Skeletal muscle tissue (tissue), 4 donors: ENCODE measurements around the gene RALB. TPM values are rescaled to one million over a fixed set of nuclear protein-coding genes. Genes with fewer than 3 reads are reported as not detected.

Experiments
- H3K27ac ChIP-seq: one replicate; pipeline ENCODE4 v1.7.0; 2013; ENCODE audit warnings: mild to moderate bottlenecking, low read depth, low read length, inconsistent platforms
- H3K27me3 ChIP-seq, 3 donors: one replicate each; pipeline ENCODE4 v1.7.0; 2013; ENCODE audit warnings: low read length in 3 of 3; ENCODE audit not compliant: control insufficient read depth in 3 of 3, insufficient read depth in 3 of 3
- H3K36me3 ChIP-seq, 3 donors: one replicate each; pipeline ENCODE4 v1.7.0; 2013; ENCODE audit warnings: low read length in 3 of 3; ENCODE audit not compliant: control insufficient read depth in 3 of 3, insufficient read depth in 3 of 3
- H3K4me1 ChIP-seq, 3 donors: one replicate each; pipeline ENCODE4 v1.7.0; 2013; ENCODE audit warnings: low read length in 3 of 3, mild to moderate bottlenecking in 3 of 3; ENCODE audit not compliant: control insufficient read depth in 3 of 3, insufficient read depth in 3 of 3
- H3K4me3 ChIP-seq, 3 donors: one replicate each; pipeline ENCODE4 v1.7.0; 2013; ENCODE audit warnings: low read length in 3 of 3
- H3K9ac ChIP-seq, 3 donors: one replicate each; pipeline ENCODE4 v1.7.0; 2013; ENCODE audit warnings: low read length in 3 of 3, mild to moderate bottlenecking in 3 of 3, moderate library complexity in 2 of 3, low read depth in 1 of 3
- H3K9me3 ChIP-seq, 3 donors: one replicate each; pipeline ENCODE4 v1.7.0; 2013; ENCODE audit warnings: low read length in 3 of 3; ENCODE audit not compliant: control insufficient read depth in 3 of 3
- total RNA-seq: library from RNA; depleted of rRNA; stranded (reverse); fragments of >200 nt; gene quantifications from one replicate; pipeline ENCODE4 v1.2.3, GENCODE V29; 2014
- donor health status: Osteomylitis.

The RALB gene
- total RNA-seq, 1 donor from 2014 or later, result 36.0 TPM

GRCh38 chr2:120272763-120273481 lies 20.3 kb downstream of the RALB start:
- Histone ChIP-seq H3K9me3 (no peaks in the 10 kb centered on the region), H3K27ac (no peak overlapping the region), H3K4me3 (no peak overlapping the region), H3K27me3 (no peaks in the 10 kb centered on the region), H3K9ac (no peak overlapping the region), H3K36me3 (no peaks in the 10 kb centered on the region), H3K4me1 (no peaks in the 10 kb centered on the region)

GRCh38 chr2:120275617-120276400 lies 23.2 kb downstream of the RALB start:
- no peaks in the 10 kb centered on the region for H3K4me1 ChIP-seq
- H3K27me3 ChIP-seq, result no peaks in the 10 kb centered on the region
- no peak overlapping the region for H3K9ac ChIP-seq
- peaks cover 10 to 19% (median 10%) of the 10 kb centered on the region in 3 donors for H3K36me3 ChIP-seq
- H3K9me3 ChIP-seq, result no peaks in the 10 kb centered on the region
- no peak overlapping the region for H3K4me3 ChIP-seq
- H3K27ac ChIP-seq, result no peak overlapping the region

GRCh38 chr2:120277505-120278205 lies 25.0 kb downstream of the RALB start:
- Histone ChIP-seq H3K27me3 (no peaks in the 10 kb centered on the region), H3K36me3 (peaks cover 10 to 22% (median 10%) of the 10 kb centered on the region in 3 donors), H3K9me3 (no peaks in the 10 kb centered on the region), H3K27ac (no peak overlapping the region), H3K4me1 (no peaks in the 10 kb centered on the region), H3K4me3 (no peak overlapping the region), H3K9ac (no peak overlapping the region)

GRCh38 chr2:120278901-120279300 lies 26.2 kb downstream of the RALB start:
- no peak overlapping the region for H3K27ac ChIP-seq

GRCh38 chr2:120279708-120280107 lies 27.1 kb downstream of the RALB start:
- Histone ChIP-seq H3K27me3 (no peaks in the 10 kb centered on the region), H3K36me3 (peaks cover 10 to 22% (median 10%) of the 10 kb centered on the region in 3 donors), H3K4me1 (no peaks in the 10 kb centered on the region), H3K9me3 (no peaks in the 10 kb centered on the region), H3K27ac (no peak overlapping the region), H3K9ac (no peak overlapping the region), H3K4me3 (no peak overlapping the region)

More at GRCh38 chr2:120278901-120279300, 26.2 kb downstream of the RALB start:
- H3K9me3 ChIP-seq, result no peaks in the 10 kb centered on the region
- H3K36me3 ChIP-seq, result peaks cover 10 to 22% (median 10%) of the 10 kb centered on the region in 3 donors
- no peak overlapping the region for H3K9ac ChIP-seq
- no peak overlapping the region for H3K4me3 ChIP-seq
- no peaks in the 10 kb centered on the region for H3K27me3 ChIP-seq
- no peaks in the 10 kb centered on the region for H3K4me1 ChIP-seq

- Histone ChIP-seq H3K36me3 (peaks cover 10 to 17% (median 11%) of the 10 kb centered on the region in 3 donors), H3K4me3 (no peak overlapping the region), H3K4me1 (no peaks in the 10 kb centered on the region), H3K27me3 (no peaks in the 10 kb centered on the region), H3K9ac (no peak overlapping the region), H3K27ac (no peak overlapping the region), H3K9me3 (no peaks in the 10 kb centered on the region)
Observed at GRCh38 chr2:120283649-120284048, 31.0 kb downstream of the RALB start.

- H3K36me3 ChIP-seq, result peaks cover 2 to 12% (median 6%) of the 10 kb centered on the region in 3 donors
- no peak overlapping the region for H3K9ac ChIP-seq
- no peak overlapping the region for H3K27ac ChIP-seq
- H3K4me1 ChIP-seq, result no peaks in the 10 kb centered on the region
- H3K9me3 ChIP-seq, result no peaks in the 10 kb centered on the region
- no peaks in the 10 kb centered on the region for H3K27me3 ChIP-seq
- H3K4me3 ChIP-seq, result no peak overlapping the region
Observed at GRCh38 chr2:120285056-120285455, 32.4 kb downstream of the RALB start.

GRCh38 chr2:120287183-120288015 lies 34.7 kb downstream of the RALB start:
- H3K4me1 ChIP-seq, result no peaks in the 10 kb centered on the region
- no peaks in the 10 kb centered on the region for H3K27me3 ChIP-seq
- no peak overlapping the region for H3K9ac ChIP-seq
- H3K9me3 ChIP-seq, result no peaks in the 10 kb centered on the region
- H3K27ac ChIP-seq, result no peak overlapping the region
- peaks cover 2 to 11% (median 10%) of the 10 kb centered on the region in 3 donors for H3K36me3 ChIP-seq
- no peak overlapping the region for H3K4me3 ChIP-seq

- H3K9me3 ChIP-seq, result no peaks in the 10 kb centered on the region
- no peak overlapping the region for H3K4me3 ChIP-seq
- peaks cover 2 to 13% (median 10%) of the 10 kb centered on the region in 3 donors for H3K36me3 ChIP-seq
- H3K4me1 ChIP-seq, result no peaks in the 10 kb centered on the region
- no peaks in the 10 kb centered on the region for H3K27me3 ChIP-seq
- no peak overlapping the region for H3K27ac ChIP-seq
- H3K9ac ChIP-seq, result no peak overlapping the region
Observed at GRCh38 chr2:120288016-120288373, 35.3 kb downstream of the RALB start.
